ENCODE data around the gene MUSK. TPM values are rescaled to one million over a fixed set of nuclear protein-coding genes. Genes with fewer than 3 reads are reported as not detected.

Gene MUSK
- total RNA-seq, 4 donors from 2014 or later, result 1.5 to 7.9 (median 5.4) TPM

DNA sequence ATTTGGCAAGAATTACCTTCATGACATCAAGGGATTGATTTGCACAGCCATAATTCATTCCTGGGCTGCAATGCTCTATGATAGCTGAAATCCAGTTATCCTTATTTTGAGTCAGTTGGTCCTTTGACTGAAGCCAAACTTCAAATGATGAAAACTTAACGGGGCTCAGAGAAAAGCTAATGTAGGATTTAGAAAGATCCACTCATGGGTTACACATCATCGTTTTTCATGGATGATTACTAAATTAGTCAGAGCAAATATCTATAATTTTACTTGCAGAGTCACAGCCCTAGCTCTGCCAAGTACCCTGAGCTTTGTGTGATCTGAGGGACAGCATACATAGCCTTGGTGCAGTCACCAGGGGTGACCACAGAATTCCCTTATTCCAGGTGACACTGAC is 27.3 kb upstream of the MUSK start:
- DNase-seq (ENCODE audit: extremely low spot score), result no peak
- Histone ChIP-seq H3K27ac (replicated peaks in 1 of 4) (no peak overlapping the region), H3K9me3 (peaks cover 0 to 2% (median 0%) of the 10 kb centered on the region in 4 donors), H3K4me3 (no peak overlapping the region), H3K36me3 (no peaks in the 10 kb centered on the region), H3K27me3 (no peaks in the 10 kb centered on the region), H3K4me1 (no peaks in the 10 kb centered on the region)
- intact Hi-C loops (cut with DNase I), result no loop called here
- TF ChIP-seq POLR2AphosphoS5 (IDR thresholded peaks at IDR 0.05) (no peak), POLR2A (IDR thresholded peaks at IDR 0.05; ENCODE audit: low read depth) (no peak), EP300 (IDR thresholded peaks at IDR 0.05) (no peak), CTCF (IDR thresholded peaks at IDR 0.05) (no peak)
- 82% methylated on average over 2 of the region's 2 CpGs for WGBS

DNA sequence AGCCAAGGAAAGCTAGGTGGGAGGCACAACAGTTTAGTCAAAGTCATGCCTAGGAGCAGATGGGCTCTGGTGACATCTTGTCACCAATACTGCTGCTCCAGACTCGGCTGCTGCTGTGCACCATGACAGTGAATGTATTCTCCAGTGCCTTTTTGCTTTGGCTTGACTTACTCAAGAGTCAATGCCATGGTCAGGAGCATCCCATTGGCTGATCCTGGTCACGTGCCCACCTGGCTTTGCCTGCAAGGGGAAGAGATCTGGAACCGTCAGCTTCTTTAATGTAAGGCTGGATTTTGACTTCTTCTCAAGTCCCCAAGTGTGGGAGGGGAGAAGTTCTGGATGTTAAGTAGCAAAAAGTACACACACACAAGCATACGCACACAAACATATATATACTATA is 19.9 kb upstream of the MUSK start:
- H3K36me3 ChIP-seq, result no peaks in the 10 kb centered on the region
- no peak for DNase-seq (ENCODE audit: extremely low spot score)
- H3K4me3 ChIP-seq, result no peak overlapping the region
- peaks cover 0 to 23% (median 11%) of the 10 kb centered on the region in 4 donors for H3K4me1 ChIP-seq
- 98% methylated on average over 4 of the region's 4 CpGs for WGBS
- H3K27ac ChIP-seq (replicated peaks in 1 of 4), result peak overlapping the region in 1 of 4 donors; percentile 14
- H3K9me3 ChIP-seq, result no peaks in the 10 kb centered on the region
- no peak for TF ChIP-seq CTCF (IDR thresholded peaks at IDR 0.05)
- H3K27me3 ChIP-seq, result no peaks in the 10 kb centered on the region
- intact Hi-C loops (cut with DNase I), result no loop called here

- intact Hi-C loops (cut with DNase I), result no loop called here
Measured at GRCh38 chr9:110650261-110650660, 18.3 kb upstream of the MUSK start.

DNA sequence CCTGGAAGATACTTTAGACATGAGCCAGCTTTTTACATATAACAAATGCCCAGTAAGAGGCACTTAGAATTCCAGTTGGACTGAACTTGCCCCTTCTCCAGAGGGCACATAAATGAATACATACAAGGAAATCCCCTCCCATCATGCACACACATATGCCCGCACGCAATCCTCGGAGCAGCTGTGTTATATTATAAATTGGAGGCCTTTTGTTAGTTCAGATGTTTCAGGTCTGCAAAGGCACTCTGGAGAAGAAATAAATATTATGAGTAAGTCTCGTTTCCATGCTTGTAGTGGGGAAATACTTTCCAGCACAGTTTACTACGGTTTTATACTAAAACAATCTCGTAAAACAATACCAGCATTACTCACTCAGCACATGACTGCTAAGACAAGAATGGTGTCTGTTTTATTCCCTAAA is 17.6 kb upstream of the MUSK start:
- TF ChIP-seq POLR2AphosphoS5 (IDR thresholded peaks at IDR 0.05) (peak in 1 of 2 donors; percentile 33), EP300 (IDR thresholded peaks at IDR 0.05) (no peak), CTCF (IDR thresholded peaks at IDR 0.05) (no peak), POLR2A (IDR thresholded peaks at IDR 0.05; ENCODE audit: low read depth) (no peak)
- Histone ChIP-seq H3K4me1 (peaks cover 0 to 23% (median 12%) of the 10 kb centered on the region in 4 donors), H3K9me3 (no peaks in the 10 kb centered on the region), H3K27ac (replicated peaks in 1 of 4) (peak overlapping the region; percentile 19 to 48 (median 30)), H3K4me3 (no peak overlapping the region), H3K27me3 (no peaks in the 10 kb centered on the region), H3K36me3 (no peaks in the 10 kb centered on the region)
- WGBS, result 39% methylated on average over 6 of the region's 6 CpGs
- intact Hi-C loops (cut with DNase I), result no loop called here
- DNase-seq (ENCODE audit: extremely low spot score), result no peak

More at GRCh38 chr9:110650261-110650660, 18.3 kb upstream of the MUSK start:
- Histone ChIP-seq H3K36me3 (no peaks in the 10 kb centered on the region), H3K27ac (replicated peaks in 1 of 4) (peak overlapping the region; percentile 19 to 48 (median 24)), H3K4me1 (peaks cover 0 to 23% (median 11%) of the 10 kb centered on the region in 4 donors), H3K9me3 (no peaks in the 10 kb centered on the region), H3K4me3 (no peak overlapping the region), H3K27me3 (no peaks in the 10 kb centered on the region)
- WGBS, result 84% methylated on average over 3 of the region's 3 CpGs
- DNase-seq (ENCODE audit: extremely low spot score), result no peak
- no peak for TF ChIP-seq CTCF (IDR thresholded peaks at IDR 0.05)
- TF ChIP-seq POLR2AphosphoS5 (IDR thresholded peaks at IDR 0.05), result peak in 1 of 2 donors; percentile 32
- no peak for TF ChIP-seq EP300 (IDR thresholded peaks at IDR 0.05)

Measured in esophagus muscularis mucosa (tissue), 4 donors.